ENCODE results near the gene GNPTAB.
"Not testable (repeated sequence)": the region's sequence is repeated elsewhere in the genome, so short reads cannot be mapped to it uniquely, and the experiment has no call there.

The GNPTAB gene

DNA sequence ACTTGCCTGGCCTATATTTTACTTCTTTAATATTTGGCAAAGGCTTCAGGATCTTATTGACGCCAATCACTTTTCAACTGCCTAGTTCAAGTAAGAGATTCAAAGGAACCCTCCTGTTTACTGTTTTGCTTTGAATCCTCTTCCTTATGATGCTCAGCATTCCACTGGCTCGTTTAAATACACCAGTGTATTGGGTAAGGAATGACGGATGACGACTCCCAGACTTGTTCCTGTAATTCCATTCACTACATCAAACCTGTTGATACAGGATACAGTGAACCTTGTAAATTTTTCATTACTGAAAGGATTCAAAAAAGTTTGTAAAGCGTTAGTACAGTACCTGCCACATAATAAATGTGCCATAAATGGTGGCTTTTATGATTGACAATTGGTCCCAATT is 89.8 kb downstream of the GNPTAB start:
- in situ Hi-C loops (cut with HindIII; ENCODE audit: low sequenced_read_pairs), result no loop called here

DNA sequence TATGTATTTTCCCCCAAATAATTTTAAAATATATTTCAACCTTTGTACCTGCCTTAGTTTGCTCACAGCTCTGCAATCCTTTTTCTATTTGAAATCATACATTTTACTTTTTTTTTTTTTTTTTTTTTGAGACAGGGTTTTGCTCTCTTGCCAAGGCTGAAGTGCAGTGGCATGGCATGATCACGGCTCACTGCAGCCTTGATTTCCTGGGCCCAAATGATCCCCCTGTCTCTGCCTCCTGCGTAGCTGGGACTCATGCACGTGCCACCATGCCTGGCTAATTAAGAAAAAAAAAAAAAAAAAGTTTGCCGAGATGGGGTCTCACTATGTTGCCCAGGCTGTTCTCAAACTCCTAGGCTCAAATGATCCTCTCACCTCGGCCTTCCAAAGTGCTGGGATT is 90.2 kb downstream of the GNPTAB start:
- in situ Hi-C loops (cut with HindIII; ENCODE audit: low sequenced_read_pairs), result no loop called here

GRCh38 chr12:101738920-101739665 is 91.7 kb downstream of the GNPTAB start, which contains the start of gene SYCP3:
Gene SYCP3 (minus strand): TSS chr12:101739462. CDS start chr12:101737935, 1,527 bp downstream.
- in situ Hi-C loops (cut with HindIII; ENCODE audit: low sequenced_read_pairs), result no loop called here

GRCh38 chr12:101737476-101737875 is 93.3 kb downstream of the GNPTAB start:
- in situ Hi-C loops (cut with HindIII; ENCODE audit: low sequenced_read_pairs), result no loop called here

- in situ Hi-C loops (cut with HindIII; ENCODE audit: low sequenced_read_pairs), result not testable (repeated sequence)
These were observed 96.3 kb downstream of the GNPTAB start for GRCh38 chr12:101734482-101734881.

DNA sequence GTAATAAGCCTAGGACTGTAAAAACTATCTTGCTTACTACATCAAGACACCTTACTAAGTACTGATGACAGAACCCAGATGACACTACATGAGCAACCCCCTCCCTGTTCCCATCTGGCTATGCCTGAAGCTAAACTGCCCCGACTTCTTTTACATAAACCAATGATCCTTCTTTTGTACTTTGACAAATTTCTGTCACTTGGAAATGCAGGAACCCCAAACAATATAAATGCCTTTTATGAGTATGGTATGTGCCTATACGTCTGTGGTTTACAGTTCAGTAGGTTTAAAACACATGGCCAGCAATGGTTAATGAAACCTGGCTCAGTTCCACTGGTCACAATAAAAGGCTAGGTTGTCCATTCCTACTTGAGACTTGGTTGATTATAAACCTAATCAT is 97.6 kb downstream of the GNPTAB start:
- in situ Hi-C loops (cut with HindIII; ENCODE audit: low sequenced_read_pairs), result no loop called here

GRCh38 chr12:101732318-101732717 is 98.4 kb downstream of the GNPTAB start:
- in situ Hi-C loops (cut with HindIII; ENCODE audit: low sequenced_read_pairs), result no loop called here

DNA sequence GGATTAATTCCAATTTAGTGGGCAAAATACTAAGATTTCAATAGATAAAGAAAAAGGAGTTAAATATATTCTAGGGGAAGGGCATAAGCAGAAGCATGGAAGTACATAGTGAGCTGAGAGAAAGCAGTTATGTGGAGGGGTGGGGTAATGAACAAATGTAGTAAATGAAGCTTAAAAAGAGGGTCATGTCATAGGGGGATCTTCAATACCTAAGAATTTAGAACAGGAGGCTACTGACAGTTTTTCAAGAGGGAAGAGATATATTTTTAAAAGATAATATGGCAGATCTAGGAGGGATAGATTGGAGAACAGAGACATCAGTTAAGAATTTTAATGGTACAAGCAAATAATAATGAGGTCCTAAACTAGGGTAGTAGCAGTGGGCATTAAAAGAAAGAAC is 100.9 kb downstream of the GNPTAB start:
- in situ Hi-C loops (cut with HindIII; ENCODE audit: low sequenced_read_pairs), result no loop called here

GRCh38 chr12:101727098-101727497 is 103.7 kb downstream of the GNPTAB start:
- in situ Hi-C loops (cut with HindIII; ENCODE audit: low sequenced_read_pairs), result no loop called here

DNA sequence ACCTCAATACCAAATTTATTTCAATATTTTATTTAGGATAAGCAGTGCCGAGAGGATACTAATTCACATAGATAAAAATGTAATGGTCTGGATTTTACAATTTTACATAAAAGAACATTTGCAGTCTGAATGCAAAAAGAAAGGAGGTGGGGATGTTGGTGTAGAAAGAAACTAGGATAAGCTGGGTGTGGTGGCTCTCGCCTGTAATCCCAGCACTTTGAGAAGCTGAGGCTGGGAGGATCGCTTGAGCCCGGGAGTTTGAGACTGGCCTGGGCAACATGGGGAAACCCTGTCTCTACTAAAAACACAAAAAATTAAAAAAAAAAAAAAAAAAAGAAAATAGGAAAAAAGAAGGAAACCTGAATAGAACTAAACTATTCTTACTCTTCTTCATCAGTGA is 108.4 kb downstream of the GNPTAB start:
- in situ Hi-C loops (cut with HindIII; ENCODE audit: low sequenced_read_pairs), result no loop called here

GRCh38 chr12:101720118-101720517 is 110.6 kb downstream of the GNPTAB start:
- in situ Hi-C loops (cut with HindIII; ENCODE audit: low sequenced_read_pairs), result no loop called here

- in situ Hi-C loops (cut with HindIII; ENCODE audit: low sequenced_read_pairs), result no loop called here
These were observed 111.2 kb downstream of the GNPTAB start for GRCh38 chr12:101719566-101719965.

DNA sequence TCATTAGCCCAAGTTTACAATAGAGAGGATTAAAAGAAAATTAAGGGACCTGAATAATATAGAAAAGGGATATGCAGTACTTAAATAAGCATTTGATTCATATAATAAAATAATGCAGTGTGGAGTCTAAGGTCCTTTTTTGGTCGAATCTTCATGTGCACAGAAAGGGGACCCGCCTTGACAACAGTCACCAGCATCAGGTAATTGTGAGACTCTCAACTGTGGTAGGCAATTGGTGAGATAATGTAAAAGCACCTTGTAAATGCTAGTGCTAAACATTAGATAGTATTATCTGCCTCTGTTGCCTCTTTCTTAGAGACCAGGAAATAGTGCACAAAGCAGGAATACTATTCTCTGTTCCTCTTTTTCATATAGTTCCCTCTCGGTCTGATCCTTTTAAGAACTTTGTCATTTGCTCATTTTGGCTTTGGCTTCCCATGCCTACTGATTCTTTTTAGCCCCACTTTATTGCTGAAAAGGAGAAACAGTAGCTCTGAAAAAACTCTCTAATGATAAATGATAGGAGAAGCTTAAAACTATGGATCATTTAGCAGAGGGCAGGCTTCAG is 115.8 kb downstream of the GNPTAB start:
- in situ Hi-C loops (cut with HindIII; ENCODE audit: low sequenced_read_pairs), result no loop called here

- in situ Hi-C loops (cut with HindIII; ENCODE audit: low sequenced_read_pairs), result no loop called here
These were observed 116.8 kb downstream of the GNPTAB start for GRCh38 chr12:101713930-101714329.

DNA sequence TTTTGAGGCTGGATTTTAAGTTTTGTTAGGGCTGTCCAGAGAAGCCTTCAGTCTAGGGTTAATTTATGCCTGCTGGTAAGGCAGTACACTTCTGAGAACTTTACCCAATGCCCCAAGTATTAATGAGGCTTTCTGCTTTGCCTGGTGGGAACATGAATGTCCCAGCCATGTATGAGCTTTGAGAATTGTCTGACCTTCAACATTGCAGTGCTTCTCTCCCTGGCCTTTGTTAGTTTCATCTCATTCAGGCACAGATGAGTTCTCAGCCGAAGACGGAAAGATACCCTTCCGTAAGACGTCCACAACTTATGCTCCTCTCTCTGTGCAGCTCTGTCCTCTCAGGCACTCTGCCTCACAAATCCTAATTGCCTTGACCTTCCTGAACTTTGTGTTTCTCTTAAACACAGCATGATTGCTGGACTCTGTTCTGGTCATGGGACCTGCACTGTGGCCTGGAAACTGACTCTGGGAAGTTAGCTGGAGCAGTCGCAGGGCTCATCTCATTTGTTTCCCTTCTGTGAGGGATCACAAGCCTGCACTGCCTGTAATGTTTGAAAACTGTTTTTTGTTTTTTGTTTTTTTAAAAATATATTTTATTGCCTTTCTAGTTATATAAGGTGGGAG is 117.6 kb downstream of the GNPTAB start:
- in situ Hi-C loops (cut with HindIII; ENCODE audit: low sequenced_read_pairs), result no loop called here

DNA sequence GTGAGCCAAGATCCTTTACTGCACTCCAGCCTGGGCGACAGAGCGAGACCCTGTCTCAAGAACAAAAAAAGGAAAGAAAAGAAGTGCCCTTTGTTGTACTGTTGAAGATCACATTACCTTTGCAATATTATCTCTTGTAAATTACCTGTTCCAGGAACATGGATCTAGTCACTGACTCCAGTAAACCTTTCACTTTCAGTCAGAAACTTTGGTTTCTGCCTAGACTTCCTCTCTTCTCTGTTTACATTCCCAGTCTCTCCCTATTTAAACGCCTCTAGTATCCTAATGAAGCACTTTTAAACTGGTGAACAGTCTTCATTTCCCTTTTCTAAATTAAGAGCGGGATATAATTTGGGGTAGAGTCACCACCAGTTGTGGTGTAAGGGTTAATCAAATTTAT is 120.5 kb downstream of the GNPTAB start:
- in situ Hi-C loops (cut with HindIII; ENCODE audit: low sequenced_read_pairs), result no loop called here

DNA sequence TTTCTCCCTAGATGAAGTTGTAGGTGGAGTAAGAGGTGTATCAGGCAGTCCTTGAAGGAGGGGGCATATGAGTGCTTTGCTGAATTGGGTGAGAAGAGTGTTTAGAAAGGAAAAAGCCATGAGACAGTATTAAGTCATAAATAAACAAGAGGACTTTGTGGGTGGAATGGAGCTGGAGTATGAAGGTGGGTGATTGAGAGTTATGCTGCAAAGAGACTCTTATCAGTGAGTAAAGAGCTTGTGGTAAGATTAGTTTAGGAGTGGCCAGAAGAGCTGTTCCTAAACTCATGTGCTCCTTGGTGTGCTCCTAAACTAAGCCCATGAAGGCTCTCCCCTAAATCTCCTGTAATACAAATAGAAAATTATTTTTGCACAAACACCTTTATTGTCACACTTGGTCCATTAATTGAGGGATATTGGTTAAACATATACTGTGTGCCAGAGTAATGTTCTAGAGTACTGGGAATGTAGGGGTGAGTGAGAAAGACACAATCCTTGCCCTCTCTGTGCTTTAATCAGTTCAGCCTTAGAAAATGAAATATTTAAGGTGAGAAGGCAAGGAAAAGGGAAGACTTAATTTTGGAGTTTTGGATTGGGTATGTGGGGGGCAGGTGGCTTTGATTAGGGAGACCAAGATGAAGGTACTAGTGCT is 123.5 kb downstream of the GNPTAB start:
- in situ Hi-C loops (cut with HindIII; ENCODE audit: low sequenced_read_pairs), result no loop called here

DNA sequence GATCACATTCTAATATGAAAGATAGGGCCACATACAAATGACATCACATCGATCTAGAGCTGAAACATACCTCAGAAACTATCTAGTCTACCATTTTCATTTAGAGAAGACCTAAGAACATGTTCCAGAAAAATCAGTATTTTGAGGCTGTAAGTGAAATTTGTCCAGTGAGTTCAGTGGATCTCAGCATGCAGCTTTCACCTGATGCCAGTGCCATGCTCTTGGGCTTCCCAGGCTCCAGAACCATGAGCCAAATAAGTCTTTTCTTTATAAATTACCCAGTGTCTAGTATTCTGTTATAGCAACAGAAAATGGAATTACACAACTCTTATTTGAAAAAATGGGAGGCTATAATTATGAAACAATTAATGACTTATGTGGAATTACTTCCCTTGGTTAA is 124.4 kb downstream of the GNPTAB start:
- in situ Hi-C loops (cut with HindIII; ENCODE audit: low sequenced_read_pairs), result no loop called here

DNA sequence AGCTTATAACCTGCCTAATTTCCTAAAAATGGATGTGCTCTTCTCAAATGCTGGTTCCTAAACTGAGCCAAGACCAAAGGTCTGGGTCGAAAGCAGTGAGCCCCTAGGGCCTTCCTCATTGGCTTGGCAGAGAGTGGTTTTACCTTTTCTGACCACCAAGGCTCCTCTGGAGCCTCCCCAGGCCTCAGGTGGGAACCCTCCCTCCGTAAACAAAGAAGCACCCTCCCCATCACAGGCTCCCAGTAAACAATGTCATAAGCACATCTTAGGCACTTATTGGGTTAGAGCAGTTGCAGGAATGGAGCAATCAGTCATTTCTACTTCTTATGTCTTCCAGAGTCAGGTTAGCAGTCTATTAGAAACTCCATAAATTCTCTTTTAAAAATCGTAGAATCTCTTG is 127.3 kb downstream of the GNPTAB start:
- in situ Hi-C loops (cut with HindIII; ENCODE audit: low sequenced_read_pairs), result no loop called here

- in situ Hi-C loops (cut with HindIII; ENCODE audit: low sequenced_read_pairs), result no loop called here
These were observed 130.4 kb downstream of the GNPTAB start for GRCh38 chr12:101700299-101700820.

- in situ Hi-C loops (cut with HindIII; ENCODE audit: low sequenced_read_pairs), result no loop called here
These were observed 131.9 kb downstream of the GNPTAB start for GRCh38 chr12:101698800-101699347.
